ENCODE measurements around the gene RHOC. TPM values are rescaled to one million over a fixed set of nuclear protein-coding genes. Genes with fewer than 3 reads are reported as not detected.

The RHOC gene
- total RNA-seq, 1 donor from 2014 or later: 538 TPM

DNA sequence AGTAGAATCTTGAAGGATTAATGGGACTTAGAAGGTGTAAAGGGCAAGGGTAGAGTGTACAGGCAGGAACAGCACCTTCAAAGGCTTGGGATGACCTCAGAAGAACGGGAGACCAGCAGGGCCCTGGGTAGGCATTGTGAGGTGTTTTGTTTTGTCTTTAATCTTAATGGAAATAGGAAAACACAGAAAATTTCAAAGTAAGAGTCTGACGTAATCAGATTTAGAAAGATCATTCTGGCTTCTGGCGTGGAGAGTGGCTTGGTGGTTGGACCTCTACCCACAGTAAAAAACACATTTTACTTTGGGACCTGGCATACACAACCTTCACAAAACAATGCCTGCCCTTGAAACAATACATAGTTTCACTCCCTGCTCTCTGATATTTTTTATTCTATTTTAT lies 28.3 kb downstream of the RHOC start:
- no peak for DNase-seq (ENCODE audit: low read depth in 2 of 2)

DNA sequence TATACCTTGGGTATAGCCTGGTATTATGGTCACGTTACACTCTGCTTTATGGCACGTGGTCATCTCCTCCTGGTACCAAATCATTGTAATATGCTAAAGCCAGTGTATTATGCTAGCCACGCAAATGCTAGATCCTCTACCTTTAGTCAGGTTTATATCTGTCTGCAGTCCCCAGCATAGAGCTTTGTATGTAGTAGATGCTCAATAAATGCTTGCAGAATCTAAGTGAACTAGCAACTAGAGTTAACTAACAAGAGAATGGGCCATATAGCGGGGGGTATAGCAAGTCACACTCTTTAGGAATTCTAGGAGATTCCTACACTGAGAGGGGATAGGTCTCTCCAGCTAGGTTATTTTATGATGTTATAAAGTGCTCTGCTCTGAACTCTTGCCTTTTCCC lies 29.4 kb downstream of the RHOC start:
- no peak for DNase-seq (ENCODE audit: low read depth in 2 of 2)

DNA sequence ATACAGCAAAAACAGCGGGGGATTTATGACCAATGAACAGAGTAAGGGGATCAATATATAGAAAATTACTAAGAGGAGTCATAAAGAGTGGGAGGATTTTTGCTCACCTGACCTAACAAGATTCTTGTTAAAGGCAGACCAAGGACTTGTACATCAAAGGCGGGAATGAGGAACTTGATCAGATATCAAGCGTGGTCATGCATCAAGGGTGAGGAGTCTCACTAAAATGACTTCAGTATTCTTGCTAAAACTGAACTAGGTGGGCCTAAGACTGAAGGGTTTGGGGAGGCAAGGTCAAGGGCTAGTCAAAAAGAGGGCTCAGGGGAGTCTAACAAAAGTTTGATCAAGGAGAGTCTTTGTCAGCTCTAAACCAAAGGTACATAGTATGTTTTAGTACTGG lies 30.4 kb downstream of the RHOC start:
- no peak for DNase-seq (ENCODE audit: low read depth in 2 of 2)

DNA sequence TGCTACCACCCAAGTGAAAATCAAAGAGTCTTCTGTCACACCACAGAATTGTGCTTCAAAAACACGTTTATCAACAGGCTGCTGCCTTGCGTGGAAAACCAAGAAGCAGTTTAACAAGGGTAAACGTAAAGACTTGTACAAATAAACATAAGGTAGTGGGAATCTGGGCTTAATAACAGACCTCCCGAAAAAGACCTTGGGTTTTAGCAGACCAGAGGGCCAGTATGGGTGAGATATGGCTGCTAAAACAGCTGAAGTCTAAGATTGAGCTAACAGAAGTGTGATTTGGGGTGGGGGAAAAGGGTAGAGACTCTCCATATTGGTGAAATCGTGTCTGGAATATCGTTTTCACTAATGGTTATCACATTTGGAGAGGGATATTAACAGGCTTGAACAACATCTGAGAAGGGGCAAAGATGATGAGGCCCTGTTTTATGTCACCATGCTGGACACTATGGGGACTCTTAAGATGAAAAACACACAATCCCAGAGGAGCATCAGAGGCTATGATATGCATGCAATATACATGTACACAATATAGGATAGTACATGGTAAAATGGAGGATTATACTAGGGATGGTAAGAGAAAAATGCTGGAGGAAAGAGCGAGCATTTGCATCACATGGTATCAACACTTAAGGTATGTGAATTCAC lies 31.1 kb downstream of the RHOC start:
- DNase-seq (ENCODE audit: low read depth in 2 of 2): no peak

DNA sequence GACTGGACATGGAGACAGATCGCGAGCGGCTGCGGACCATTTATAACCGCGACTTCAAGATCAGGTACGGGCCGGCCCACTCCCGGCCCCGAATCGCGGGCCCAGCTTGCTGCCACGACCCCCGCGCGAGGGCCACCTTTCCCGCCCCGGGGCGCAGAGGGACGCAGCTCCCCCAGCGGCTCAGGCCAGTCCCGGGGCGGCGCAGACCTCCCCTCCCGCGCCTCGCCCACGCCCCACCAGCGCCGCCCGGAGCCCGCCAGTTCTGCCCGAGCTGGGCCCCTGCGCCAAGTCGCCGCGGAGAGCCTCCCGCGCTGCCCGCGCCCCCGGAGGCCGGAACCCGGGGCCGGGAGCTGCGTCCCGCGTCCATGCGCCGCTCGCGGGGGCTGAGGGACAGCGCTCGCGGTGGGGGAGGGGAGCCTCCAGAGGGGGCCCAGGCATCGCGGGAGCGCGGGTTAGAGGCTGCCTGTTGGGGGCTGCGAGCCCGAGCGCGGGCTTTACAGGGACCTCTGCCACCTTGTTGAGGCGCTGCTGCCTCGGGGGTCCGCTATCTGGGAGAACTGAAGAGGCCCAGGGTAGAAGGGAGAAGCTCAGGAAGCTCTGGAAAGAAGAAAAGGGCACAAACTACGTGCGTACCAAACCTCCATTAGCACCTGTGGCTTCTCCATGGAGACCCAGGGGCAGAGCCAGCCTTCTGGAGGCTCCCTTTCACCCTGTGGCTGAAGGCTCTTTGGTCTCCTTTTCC lies 31.8 kb downstream of the RHOC start:
- peak; percentile 49 to 66 for DNase-seq (ENCODE audit: low read depth in 2 of 2)

DNA sequence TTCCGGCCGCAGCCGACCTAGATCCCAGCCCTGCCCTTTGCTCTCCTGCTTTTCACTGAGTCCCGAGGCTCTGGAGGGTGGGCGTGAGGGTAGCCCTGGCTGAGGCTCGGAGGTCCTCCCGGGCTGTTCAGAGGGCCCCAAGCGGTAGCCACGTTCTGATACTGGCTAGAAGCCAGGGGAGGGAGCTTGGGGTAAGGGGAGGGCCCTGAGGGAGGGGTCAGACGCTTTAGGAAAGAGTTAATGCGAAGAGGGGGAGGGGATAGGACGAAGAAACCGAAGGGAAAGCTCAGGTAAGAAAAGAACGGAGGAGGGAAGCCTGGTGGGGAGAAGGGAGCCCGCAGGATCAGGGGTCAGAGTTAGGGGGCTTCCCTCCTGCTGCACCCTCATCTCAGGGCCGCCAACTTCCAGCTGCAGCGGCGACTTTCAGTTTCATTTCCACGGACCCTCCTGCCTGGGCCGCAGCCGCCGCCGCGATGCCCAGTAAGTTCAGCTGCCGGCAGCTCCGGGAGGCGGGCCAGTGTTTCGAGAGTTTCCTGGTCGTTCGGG lies 32.4 kb downstream of the RHOC start, which contains the start of gene MOV10:
MOV10 (plus strand) TSS at position 220 of the 546 bp plus-strand sequence; CDS start at position 474, 254 bp downstream.
- DNase-seq (ENCODE audit: low read depth in 2 of 2): peak; percentile 84 to 87

DNA sequence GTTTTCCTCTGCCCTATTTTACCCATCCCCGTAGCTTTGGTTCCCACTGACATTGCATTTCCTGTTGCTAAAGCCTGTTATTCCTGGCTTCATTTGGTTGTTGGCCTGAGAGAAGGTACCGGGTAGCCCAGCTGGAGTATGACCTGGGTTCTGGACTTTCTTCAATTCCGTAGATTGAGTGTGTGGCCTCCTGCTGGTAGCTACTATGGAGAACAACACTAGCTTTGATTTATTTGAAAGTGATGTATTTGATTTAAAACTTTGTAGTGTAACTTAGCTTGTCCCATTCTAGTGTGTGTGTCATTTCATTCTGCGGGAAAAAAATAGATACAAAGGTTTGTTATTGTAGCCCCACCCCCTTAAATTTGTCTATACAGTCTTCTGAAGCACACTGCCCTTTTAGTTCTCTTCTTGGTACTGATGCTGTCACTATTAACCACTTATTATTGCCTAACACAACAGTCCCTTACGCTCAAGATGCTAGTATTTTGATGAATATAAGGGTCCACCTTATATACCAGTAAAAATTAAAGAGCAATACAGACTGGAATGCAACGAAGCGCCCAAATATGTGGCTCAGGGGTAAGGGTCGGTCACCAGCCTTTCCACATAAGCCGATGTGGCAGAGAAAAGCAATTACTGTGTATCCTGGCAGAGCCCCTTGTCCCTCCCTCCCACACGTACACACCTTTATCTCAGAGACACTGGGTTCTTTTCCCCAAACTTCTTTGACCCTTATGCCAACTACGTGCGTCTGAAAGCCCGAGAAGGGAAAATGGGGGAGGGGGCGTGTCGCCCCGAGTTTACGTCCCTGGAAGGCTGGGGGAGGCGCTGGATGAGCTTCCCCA lies 33.1 kb downstream of the RHOC start:
- DNase-seq (ENCODE audit: low read depth in 2 of 2): peak; percentile 70 to 77

DNA sequence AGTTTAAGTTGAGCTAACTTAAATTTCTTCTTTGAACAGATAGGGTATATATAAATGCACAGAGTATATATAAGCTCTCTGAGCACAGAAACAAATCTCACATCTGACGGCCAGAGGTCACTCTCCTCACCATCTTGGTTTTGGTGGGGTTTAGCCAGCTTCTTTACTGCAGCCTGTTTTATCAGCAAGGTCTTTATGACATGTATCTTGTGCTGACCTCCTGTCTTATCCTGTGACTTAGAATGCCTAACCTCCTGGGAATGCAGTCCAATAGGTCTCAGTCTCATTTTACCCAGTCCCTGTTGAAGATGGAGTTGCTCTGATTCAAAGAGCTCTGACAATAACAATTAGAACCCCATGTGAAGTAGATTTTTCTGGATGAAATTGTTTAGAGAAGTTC lies 34.1 kb downstream of the RHOC start:
- no peak for DNase-seq (ENCODE audit: low read depth in 2 of 2)

DNA sequence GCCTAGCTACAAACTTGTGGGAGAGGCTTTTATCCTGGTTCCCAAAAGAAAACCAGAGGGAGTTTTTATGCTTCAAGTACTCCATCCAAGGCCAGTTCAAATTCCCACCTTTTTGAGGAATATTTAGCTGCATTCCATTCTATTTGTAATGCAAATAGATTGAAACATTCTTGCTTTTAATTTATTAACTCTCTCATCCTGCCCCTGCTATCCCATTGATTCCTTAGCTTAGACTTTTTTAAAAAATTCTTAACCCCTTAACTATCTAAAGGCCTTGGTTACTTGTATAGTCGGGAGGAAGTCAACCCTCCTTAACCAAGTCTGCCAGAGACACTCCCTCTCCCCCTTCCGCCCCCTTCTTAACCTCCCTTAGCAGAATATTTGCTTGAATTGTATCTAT lies 34.9 kb downstream of the RHOC start:
- no peak for DNase-seq (ENCODE audit: low read depth in 2 of 2)

DNA sequence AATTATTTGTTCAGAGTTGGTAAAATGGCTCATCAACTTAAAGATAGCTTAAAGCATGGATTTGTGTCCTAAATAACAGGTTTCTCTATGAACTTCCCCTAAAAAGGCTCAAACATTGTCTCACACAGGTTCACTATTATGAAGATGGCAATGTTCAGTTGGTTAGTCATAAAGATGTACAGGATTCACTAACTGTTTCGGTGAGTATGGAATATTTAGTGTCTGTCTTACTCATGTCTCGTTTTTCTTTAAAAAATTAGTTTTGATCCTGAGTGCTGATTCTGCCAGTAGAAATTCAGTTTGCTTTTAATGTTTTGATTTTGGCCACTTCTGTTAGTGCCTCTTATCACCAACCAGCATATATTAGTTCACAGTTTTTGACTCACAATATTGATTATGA lies 40.0 kb downstream of the RHOC start:
- DNase-seq (ENCODE audit: low read depth in 2 of 2): no peak

DNA sequence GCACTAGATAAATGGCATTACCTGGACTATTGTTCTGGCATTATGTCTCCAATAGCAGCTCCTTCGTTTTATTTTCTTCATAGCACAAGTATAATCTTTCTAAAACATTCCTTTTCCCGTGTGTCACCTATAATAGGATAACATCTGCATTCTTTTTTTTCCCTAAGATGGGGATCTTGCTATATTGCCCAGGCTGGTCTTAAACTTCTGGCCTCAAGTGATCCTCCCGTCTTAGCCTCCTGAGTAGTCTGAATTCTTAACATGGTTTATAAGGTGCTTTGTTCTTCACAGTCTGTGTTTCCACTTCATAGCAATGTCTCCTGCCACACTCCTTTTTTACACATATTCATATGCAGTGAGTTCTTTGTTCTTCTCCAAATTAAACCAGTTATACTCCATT lies 41.1 kb downstream of the RHOC start:
- DNase-seq (ENCODE audit: low read depth in 2 of 2): no peak

DNA sequence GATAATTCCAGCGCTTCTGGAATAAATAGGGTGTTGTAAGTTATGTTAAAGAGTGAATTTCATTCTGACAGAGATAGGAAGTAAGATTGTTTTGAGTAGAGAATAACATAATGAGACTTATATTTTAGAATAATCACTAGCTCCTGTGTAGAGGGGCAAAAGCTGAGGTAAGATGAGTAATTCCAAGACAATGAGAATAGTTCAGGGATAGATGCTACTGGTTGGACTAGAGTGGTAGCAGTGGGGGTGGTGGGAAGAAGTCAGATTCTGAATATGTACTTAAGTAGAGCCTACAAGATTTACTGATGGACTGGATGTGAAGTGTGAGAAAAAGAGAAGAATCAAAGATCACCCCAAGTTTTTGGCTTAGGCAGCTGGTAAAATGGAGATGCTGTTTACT lies 55.7 kb downstream of the RHOC start:
- DNase-seq (ENCODE audit: low read depth in 2 of 2): no peak

Other genes with a start within 250 kb of the RHOC start
- 0.44 and 0.79 TPM in 2 replicates for gene WNT2B, start 198.2 kb downstream of the RHOC start, total RNA-seq
- gene ST7L, start 88.0 kb downstream of the RHOC start, total RNA-seq: 9.2 and 17.3 TPM in 2 replicates
- 154 and 166 TPM in 2 replicates for gene CAPZA1, start 87.3 kb downstream of the RHOC start, total RNA-seq
- gene MOV10, start 32.5 kb downstream of the RHOC start, total RNA-seq: 35.5 and 39.5 TPM in 2 replicates
- gene PPM1J, start 8.2 kb upstream of the RHOC start, total RNA-seq: 0.65 and 0.79 TPM in 2 replicates
- 50.8 and 114 TPM in 2 replicates for gene SLC16A1, start 249.1 kb upstream of the RHOC start, total RNA-seq